ENCODE measurements around the gene PHC2.

PHC2 gene

GRCh38 chr1:33339413-33339812 is 91.5 kb downstream of the PHC2 start:
- no peak for TF ChIP-seq ZC3H10 (CRISPR knock-in tag; IDR thresholded peaks at IDR 0.05)
- TF ChIP-seq ZFP30 (CRISPR knock-in tag; IDR thresholded peaks at IDR 0.05): no peak
- no peak for TF ChIP-seq TOX (CRISPR knock-in tag; IDR thresholded peaks at IDR 0.05; ENCODE audit: borderline replicate concordance)
- TF ChIP-seq CSDC2 (CRISPR knock-in tag; IDR thresholded peaks at IDR 0.05): no peak
- no peak for TF ChIP-seq POU6F1 (CRISPR knock-in tag; IDR thresholded peaks at IDR 0.05; ENCODE audit: borderline replicate concordance, low read depth)
- TF ChIP-seq PATZ1 (CRISPR knock-in tag; IDR thresholded peaks at IDR 0.05; ENCODE audit: borderline replicate concordance): no peak
- no peak for TF ChIP-seq ZNF8 (CRISPR knock-in tag; IDR thresholded peaks at IDR 0.05)
- no peak for TF ChIP-seq ZNF70 (CRISPR knock-in tag; IDR thresholded peaks at IDR 0.05)
- no peak for ATAC-seq

GRCh38 chr1:33338440-33339211 is 92.3 kb downstream of the PHC2 start:
- ATAC-seq: no peak; the same call in 2 of the 3 replicates
- no peak for TF ChIP-seq ISL1 (CRISPR knock-in tag; IDR thresholded peaks at IDR 0.05)
- no peak for TF ChIP-seq ESRRG (CRISPR knock-in tag; IDR thresholded peaks at IDR 0.05)
- TF ChIP-seq ZNF565 (CRISPR knock-in tag; conservative IDR thresholded peaks at IDR 0.05; ENCODE audit: low read depth): no peak
- TF ChIP-seq ZNF8 (CRISPR knock-in tag; IDR thresholded peaks at IDR 0.05): no peak
- TF ChIP-seq CSDC2 (CRISPR knock-in tag; IDR thresholded peaks at IDR 0.05): no peak
- TF ChIP-seq SNAI2 (CRISPR knock-in tag; IDR thresholded peaks at IDR 0.05): no peak
- no peak for TF ChIP-seq PPARA (CRISPR knock-in tag; IDR thresholded peaks at IDR 0.05; ENCODE audit: borderline replicate concordance)
- TF ChIP-seq TOX (CRISPR knock-in tag; IDR thresholded peaks at IDR 0.05; ENCODE audit: borderline replicate concordance): no peak
- TF ChIP-seq TSHZ2 (CRISPR knock-in tag; IDR thresholded peaks at IDR 0.05): no peak
- no peak for TF ChIP-seq ZFP30 (CRISPR knock-in tag; IDR thresholded peaks at IDR 0.05)
- no peak for TF ChIP-seq ZNF70 (CRISPR knock-in tag; IDR thresholded peaks at IDR 0.05)
- no peak for TF ChIP-seq CSRNP3 (CRISPR knock-in tag; IDR thresholded peaks at IDR 0.05)
- no peak for TF ChIP-seq ZFP3 (CRISPR knock-in tag; IDR thresholded peaks at IDR 0.05)
- TF ChIP-seq PATZ1 (CRISPR knock-in tag; IDR thresholded peaks at IDR 0.05; ENCODE audit: borderline replicate concordance): no peak
- TF ChIP-seq OSR1 (CRISPR knock-in tag; IDR thresholded peaks at IDR 0.05): no peak
- TF ChIP-seq ZC3H10 (CRISPR knock-in tag; IDR thresholded peaks at IDR 0.05): no peak
- no peak for TF ChIP-seq ARNTL (CRISPR knock-in tag; IDR thresholded peaks at IDR 0.05; ENCODE audit: borderline replicate concordance, low read depth)
- no peak for TF ChIP-seq RARB (CRISPR knock-in tag; IDR thresholded peaks at IDR 0.05)
- no peak for TF ChIP-seq GLIS3 (CRISPR knock-in tag; IDR thresholded peaks at IDR 0.05)

GRCh38 chr1:33338048-33338439 is 92.9 kb downstream of the PHC2 start:
- TF ChIP-seq ISL1 (CRISPR knock-in tag; IDR thresholded peaks at IDR 0.05): no peak
- no peak for TF ChIP-seq TOX (CRISPR knock-in tag; IDR thresholded peaks at IDR 0.05; ENCODE audit: borderline replicate concordance)
- TF ChIP-seq CSDC2 (CRISPR knock-in tag; IDR thresholded peaks at IDR 0.05): no peak
- ATAC-seq: no peak
